HG02884 (cell line): ENCODE measurements around the gene ALOX5AP.

ENCODE experiments used
- ATAC-seq: cut with Tn5 transposase; IDR thresholded peaks from one replicate; pipeline ENCODE4 v1.9.1; 2021; ENCODE audit warnings: mild to moderate bottlenecking, moderate library complexity; ENCODE audit not compliant: unreplicated experiment

The ALOX5AP gene

DNA sequence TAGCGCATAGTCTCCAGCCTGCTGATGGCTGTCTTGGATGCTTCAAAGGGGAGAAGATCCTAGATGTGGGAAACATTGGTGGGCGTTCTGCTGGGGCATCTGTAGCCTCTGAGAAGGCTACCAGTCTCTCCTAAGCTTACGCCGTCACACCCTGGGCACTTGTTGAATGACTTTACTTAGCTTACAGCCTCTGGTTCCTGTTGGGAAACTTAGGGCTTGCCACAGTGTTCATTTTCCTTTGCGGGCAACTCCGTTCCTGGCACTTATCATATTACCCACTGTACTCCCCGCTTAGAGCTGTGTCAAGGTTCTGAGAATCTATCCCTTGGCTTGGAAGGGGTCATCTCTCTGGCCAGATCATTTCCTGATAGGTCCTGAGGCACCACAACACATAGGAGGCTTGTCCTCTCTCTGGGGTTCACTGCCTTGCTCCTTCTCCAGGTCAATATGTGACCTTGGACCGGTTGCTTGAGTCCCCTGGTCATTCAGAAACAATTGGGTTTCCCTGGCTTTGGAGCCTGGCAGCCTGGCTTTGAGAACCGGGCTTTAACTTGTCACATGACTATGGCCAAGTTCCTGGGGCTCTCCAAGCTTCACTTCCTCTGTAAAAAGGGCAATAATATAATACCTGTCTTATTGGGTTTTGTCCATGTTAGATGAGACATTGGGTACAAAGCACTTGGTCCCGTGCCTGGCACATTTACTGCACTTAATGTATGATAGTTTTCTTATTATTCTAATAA is 20.5 kb upstream of the ALOX5AP start:
- ATAC-seq: no peak

DNA sequence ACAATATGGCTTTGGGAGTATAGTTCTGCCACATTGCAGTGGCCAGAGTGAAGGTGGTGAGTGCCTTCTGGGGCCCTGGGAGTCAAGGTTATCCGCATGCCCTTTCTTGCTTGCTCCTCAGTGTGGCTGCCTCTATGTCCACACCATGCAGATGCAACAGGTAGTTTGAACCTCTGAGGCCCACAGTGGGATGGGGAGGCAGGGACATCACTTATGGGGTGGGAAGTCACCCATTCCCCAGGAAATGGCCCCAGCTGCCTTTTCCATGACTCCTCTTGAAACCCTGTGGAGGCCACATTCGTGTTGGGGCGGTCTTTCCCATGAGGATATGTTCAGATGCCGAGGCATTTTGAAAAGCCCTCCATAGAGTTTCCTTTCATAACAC is 20.0 kb upstream of the ALOX5AP start:
- ATAC-seq: no peak

DNA sequence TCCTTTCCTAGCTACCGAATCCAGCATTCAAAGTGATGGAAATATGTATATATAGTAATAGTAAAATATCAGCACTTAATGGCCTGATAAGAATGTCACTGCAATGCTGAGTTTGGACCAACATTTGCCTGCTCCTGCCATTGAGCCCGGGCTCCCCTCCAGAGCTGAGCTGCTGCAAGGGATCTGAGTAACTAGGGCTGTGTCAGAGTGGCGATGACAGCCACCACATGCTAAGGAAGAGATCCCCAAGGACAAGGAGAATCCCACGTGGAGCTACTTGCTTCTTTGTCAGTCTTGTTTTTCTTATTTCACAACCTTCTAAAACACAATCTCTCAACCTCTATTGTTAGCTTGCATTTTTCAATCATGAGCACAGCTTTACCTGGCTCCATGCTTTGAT is 19.5 kb upstream of the ALOX5AP start:
- ATAC-seq: no peak

DNA sequence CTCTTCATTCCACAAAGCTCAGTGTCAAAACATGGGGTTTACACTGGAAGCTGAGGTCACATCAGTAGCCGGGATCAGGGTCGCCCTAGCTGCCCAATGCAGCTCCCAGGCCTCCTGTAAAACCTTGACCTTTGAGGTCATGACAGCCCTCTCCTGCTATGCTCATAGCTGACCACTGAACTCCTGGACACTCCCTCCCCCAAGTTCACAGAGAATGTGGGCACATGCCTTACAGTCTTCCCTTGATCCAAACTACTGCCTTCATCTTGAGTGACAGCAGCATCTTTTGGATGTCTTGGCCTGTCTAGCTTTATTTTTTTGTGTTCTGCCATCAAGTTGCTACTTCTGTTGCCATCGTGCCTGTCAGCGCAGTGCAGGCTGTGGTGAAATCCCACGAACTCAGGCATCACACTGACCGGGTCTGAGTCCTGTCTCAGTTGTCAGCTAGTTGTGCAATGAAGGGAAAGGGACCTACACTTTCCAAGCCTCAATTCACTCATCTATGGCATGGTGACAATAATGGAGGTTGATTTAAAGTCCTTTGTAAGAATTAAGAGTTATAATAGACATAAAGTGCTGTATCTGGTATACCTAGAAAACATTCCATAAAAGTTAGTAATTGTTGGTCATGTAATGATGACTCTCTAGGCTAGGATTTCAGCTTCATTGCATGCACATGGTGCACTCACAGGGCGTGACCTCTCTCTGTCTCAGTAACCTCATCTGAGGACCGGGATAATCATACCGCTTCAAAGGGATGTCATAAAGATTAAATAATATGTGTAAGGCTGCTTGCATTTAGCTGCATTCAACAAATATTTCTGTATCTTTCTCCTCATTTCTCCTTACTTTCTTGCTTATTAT is 16.4 kb upstream of the ALOX5AP start:
- no peak for ATAC-seq

DNA sequence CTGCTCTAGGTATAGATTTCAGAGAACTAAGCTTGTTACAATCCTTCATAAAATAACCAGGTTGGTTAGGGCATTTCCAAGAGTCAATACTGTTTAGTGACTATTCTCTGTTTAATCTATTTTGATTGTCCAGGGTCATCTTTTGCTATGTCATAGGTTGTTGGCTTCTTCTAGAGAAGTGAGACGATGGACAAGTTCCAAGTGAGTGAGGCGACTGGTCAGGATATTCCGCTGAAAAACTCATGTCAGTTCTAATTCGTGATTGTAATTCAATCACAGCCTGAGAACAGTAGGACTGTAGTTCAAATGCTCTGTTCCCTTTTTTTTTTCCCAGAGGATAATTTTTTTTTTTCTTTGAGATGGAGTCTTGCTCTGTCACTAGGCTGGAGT is 15.8 kb upstream of the ALOX5AP start:
- ATAC-seq: no peak

DNA sequence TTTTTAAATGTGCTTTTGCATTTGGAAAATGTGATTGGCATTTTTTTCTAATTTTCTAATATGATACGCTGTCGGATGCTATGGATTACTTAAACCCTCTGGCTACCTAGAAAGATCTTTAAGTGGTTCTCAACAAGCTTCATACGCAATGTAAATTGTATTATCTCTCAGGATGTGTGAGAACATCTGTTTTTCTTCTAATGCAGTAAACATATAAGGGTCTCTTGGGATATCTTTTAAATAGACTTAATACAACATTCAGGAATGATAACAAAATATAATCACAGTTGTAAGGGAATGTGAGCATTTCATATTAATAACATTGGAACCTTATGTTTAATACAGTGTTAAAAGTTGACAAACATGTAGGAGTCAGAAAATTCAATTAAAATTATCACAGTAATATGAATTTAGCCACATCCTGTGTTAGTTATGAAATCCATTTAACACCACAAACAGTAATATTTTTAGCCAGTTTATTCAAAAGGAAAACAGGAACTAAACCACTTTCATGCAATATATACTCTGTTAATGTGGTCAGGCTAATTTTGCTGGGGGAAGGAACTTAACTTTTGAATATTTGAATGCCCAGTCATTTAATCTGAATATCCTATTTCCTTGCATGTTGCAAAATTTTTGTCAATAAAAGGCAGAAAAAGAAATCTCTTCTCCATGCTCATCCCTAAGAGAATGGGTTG is 15.0 kb upstream of the ALOX5AP start:
- ATAC-seq: peak; percentile 86

DNA sequence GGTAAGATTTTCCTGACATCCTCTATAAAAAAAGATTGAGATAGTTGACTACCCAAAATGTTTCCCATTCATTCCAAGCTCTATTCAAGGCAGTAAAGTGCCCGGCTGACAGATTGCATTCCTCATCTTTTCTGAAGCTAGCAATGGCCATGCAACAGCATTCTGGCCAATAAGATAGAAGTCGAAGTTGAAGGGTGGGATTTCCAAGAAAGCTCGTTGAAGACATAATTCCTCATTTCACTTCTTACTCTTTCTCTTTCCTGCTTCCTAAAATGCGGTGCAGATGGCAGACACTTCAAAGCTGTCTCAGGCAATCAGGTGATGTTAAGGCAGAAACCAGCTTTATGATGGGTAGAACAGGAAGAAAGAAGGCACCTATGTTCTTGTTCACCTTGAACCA is 13.4 kb upstream of the ALOX5AP start:
- no peak for ATAC-seq

DNA sequence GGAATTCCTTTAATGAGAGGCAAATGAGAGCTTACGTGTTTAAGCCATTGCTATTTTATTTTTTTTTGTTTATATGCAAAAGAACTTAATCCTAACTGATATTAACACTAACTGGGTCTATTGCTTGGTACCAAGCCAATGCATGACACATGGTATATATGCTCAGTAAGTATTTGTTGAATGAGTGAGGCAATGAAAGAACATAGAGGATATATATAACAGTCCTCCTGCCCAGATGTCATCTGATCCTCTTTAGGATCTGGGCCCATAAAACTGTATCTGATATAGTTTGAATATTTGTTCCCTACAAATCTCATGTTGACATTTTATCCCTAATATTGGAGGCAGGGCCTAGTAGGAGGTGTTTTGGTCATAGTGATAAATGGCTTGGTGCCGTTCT is 13.0 kb upstream of the ALOX5AP start:
- no peak for ATAC-seq

DNA sequence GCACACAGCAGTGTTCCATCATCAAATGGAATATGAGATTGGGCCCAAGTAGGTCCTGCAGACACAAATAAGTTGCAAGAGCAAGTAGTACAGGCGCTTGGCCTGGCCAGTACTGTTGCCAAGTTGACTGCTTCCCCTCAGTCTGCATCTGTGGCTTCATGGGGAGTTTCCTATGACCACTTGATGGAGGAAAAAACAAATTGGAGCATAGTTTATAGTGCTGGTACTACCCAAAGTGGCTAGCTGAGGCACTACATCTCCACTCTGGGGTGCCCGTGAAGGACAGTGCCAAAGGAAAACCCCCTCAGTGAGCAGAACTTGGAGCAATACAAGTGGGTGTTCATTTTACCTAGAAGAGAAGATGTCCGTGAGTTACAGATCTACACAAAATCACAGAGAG is 10.6 kb upstream of the ALOX5AP start:
- ATAC-seq: no peak

DNA sequence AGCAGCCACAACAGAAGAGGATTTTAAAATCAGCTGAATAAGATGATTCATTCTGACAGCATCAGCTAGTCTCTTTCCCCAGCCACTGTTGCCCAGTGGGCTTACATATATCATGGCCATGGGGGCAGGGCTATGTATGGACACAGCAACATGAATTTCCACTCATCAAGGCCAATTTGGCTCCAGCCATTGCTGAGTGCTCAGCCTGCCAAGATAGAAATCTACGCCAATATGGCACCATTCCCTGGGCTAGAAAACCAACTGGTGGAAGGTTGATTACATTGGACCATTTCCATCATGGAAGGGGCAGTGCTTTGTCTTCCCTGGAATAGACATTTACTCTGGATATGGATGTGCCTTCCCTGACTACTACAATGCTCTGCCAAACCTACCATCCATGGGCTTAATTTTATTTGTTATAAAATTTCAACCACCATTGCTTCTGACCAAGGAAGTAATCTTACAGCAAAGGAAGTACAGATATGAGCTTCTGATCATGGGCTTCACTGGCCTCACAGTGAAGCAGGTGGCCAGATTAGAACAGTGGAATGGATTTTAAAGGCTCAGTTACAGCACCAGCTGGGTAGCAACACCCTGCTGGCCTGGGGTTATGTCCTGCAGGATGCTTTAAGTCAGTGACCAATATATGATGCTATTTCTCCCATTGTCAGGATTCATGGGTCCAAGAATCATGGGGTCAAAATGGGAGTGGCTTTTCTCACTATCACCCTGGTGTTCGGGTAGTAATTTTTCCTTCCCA is 9.8 kb upstream of the ALOX5AP start:
- no peak for ATAC-seq

DNA sequence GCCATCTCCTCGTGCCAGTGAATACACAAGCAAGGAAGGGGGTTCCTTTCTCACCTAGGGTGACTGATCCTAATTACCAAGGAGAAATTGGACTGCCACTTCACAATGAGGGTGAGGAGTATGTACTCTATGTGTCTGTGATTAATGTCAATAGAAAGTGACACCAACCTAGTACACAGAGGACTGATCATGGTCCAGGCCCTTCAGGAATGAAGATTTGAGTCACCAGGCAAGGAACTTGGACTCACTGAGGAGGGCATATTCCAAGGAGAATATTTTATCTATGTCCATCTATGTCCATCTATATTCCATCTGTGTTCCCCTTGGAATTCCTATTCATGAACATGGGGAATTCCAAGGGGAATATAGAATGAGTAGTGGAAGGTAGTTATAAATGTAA is 9.2 kb upstream of the ALOX5AP start:
- no peak for ATAC-seq

DNA sequence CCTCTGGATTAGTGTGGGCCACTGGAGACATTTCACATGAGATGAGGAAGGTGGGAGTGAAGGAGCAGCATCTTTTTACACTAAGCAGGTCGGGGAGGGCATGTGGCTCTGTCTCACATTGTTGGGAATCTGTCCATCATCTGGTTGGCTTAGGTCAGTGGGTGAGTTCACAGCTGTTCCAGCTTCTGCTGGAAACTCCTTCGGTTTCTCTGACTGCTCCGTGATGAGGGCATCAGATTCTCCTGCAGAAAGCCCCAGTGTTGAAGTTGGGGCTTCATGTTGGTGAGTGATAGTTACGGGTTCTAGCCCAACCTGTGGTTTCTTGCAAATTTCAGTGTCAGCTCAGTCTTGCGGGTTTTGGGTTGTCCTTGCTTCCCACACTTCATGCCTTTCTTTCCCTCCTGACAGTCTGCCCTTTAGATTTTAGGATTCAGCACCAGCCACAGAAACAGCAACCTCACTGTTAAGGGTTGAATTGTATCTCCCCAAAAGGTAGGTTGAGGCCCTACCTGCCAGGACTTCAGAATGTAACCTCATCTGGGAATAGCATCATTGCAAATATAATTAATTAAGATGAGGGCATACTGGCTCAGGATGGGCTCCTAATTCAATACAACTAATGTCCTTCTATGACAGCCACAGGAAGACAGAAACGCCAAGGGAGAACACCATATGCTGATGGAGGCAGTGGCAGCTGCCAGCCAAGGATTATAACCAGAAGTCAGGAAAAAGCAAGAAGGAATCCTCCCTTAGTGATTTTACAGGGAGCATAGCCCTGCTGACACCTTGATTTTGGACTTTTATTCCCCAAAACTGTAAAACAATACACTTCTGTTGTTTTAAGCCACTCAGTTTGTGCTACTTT is 7.6 kb upstream of the ALOX5AP start:
- ATAC-seq: no peak

DNA sequence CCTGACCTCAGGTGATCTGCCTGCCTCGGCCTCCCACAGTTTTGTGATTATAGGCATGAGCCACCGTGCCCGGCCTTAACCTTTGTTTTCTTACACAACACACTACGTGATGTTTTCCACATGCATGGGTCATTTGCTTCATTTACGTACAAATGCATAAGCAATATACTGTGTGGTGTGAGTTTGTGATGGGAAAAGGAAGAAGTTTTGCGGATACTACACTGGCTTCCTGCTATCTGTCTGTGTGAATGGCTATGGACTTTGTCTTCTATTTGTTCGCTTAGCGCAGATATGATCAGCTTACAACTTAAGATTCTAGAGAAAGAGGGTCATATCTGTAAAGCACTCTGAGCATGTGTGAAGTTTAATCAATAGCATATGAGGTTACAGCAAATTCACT is 5.5 kb upstream of the ALOX5AP start:
- no peak for ATAC-seq

DNA sequence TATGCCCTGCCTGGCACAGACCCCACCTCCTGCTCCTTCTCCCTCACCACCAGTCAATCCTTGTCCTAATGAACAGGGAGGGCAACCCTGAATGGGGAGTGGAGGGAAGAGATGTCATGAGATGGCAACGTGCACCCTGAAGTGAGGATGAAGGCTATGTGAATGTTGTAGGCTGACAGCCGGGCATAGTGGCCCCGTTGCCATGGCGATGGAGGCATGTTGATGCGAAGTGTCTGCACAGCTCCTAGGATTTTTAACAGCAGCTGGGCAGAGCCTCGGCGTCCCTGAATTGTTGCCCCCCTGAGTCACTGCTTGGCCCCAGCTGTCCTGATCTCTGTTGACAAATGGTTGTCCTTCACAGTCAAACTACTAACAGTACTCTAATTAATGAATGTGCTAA is 4.8 kb upstream of the ALOX5AP start:
- ATAC-seq: no peak

DNA sequence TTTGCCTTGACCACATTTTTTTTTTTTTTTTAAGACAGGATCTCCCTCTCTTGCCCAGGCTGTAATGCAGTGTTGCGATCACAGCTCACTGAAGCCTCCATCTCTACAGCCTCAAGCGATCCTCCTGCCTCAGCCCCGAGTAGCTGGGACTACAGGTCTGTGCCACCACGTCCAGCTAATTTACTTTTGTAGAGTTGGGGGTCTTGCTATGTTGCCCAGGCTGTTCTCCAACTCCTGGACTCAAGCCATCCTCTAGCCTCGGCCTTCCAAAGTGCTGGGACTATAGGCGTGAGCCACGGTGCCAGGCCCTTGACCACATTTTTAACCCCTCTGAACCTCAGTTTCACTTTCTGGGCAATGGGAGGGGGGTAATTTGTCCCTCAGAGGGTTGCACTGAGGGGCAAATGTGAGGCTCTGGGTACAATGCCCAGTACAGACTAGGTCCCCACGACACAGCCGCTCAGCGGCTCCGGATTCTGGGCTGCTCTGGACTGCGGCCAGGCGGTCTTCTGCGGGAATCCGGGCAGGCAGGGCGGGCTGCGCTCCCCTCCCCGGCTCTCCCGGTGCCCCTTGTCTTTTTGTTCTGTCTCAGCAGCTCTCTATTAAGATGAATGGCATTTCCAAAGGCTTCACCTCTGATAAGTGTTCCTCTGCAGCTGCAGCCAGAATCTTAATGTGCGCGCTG is 3.8 kb upstream of the ALOX5AP start:
- ATAC-seq: no peak

DNA sequence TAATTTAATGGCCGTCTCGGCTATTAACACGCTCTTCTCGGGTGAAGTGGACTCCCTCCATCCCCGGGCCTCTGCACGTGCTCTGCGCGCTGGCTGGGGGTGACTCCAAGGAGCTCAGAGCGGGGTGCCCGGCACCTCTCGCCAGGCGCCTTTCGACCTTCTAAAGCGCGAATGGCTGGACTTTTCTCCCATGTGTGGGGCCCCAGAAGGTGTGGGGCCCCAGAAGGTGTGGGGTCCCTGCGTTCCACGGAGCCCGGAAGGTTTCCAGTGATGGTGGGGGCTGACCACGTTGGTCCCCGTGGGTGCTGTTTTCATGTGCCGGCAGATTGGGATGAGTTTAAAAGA is 3.3 kb upstream of the ALOX5AP start:
- ATAC-seq: no peak

DNA sequence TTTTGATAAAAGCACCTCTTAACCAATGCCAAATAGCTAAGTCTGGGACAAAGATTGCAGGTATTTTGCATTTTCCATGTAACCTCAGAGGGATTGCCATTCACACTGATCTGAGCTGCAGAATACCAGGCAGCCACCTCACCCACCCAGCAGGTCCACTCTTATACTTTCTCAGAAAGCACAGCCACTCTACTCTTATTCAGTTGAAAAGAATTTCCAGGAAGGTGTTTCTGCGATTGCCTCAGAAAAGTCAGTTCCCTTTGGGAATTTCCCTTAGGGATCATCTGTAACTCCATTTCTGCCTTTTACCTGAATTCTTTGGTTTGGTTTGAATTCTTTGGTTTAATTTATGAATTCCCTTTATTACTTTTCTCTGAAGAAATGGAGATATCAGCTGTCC is 904 bp upstream of the ALOX5AP start:
- no peak for ATAC-seq

DNA sequence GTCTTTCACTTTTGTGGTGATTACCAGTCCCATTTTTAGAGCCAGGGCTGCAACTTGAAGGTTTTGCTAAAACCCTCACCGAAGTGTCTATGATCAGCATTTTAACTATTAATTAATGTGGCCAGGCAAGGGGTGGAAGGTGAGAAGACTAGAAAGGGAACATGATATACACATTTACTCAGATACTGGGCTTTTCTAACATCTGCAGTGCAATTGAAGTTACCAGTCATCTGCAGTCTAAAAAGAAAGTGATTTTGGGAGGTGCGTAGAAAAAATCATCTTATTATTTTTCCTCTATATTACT is 481 bp downstream of the ALOX5AP start:
- no peak for ATAC-seq

DNA sequence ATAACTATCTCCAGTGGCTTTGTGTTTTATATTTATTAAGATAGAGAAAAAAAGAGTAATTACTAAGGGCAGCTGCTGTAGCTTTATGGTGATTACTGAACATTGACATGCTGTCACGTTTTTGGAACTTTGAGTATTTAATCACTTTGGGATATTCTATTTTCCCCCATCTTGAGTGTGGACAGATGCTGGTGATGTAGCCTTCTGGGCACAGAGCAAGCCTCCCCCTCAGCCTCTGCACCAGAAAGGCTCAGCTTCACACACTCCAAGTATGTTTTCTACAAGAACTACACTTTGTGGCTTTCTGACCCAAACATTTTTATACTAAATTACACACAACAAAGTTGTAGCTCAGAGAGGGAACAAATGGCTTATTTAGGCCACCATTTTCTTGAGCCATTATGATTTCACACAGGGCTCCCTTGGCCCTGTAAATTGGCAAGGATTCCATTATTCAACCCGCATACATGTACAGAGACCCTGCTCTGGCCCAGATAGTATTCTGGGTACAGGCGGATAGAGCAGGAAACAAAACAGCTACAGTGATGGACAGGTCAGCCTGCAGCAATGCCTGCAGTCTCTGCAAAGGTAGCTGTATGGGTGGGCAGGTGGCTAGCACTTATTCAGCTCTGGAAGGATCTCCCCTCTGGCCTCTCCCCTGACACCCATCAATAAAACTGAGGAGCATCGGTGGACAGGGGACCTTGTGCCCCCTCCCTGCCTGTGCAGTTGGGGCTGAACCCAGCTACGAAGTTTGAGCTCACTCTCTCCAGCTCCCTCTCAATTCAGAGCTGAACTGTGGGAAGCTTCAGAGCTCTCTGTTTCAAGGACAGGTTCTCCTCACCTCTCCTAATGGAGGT is 1.3 kb downstream of the ALOX5AP start:
- ATAC-seq: no peak
